Measurements from ENCODE around the gene ERAS. TPM values are rescaled to one million over a fixed set of nuclear protein-coding genes. Genes with fewer than 3 reads are reported as not detected.

Gene ERAS
- total and polyA plus RNA-seq, 2 of the 13 experiments (the other 11 are each of a cell fraction or from before 2014, with no cell fraction given): 0.21 to 0.22 TPM

- no peak for TF ChIP-seq USF2 (IDR thresholded peaks at IDR 0.05; ENCODE audit: low read depth, low read length)
- TF ChIP-seq USF2 (CRISPR knock-in tag; IDR thresholded peaks at IDR 0.05; ENCODE audit: borderline replicate concordance): no peak
- no peak for TF ChIP-seq SIX1 (CRISPR knock-in tag; IDR thresholded peaks at IDR 0.05; ENCODE audit: borderline replicate concordance)
- TF ChIP-seq ZNF839 (CRISPR knock-in tag; IDR thresholded peaks at IDR 0.05; ENCODE audit: borderline replicate concordance): no peak
- no peak for TF ChIP-seq ARID4A (CRISPR knock-in tag; IDR thresholded peaks at IDR 0.05; ENCODE audit: borderline replicate concordance)
- TF ChIP-seq POLR2A (IDR thresholded peaks at IDR 0.05; ENCODE audit: insufficient read depth in 1 of 2, low read depth in 2 of 2, low read length in 2 of 2): no peak
- TF ChIP-seq CEBPZ (IDR thresholded peaks at IDR 0.05; ENCODE audit: low read length): no peak
- TF ChIP-seq ZUFSP (CRISPR knock-in tag; IDR thresholded peaks at IDR 0.05; ENCODE audit: borderline replicate concordance): no peak
- no peak for TF ChIP-seq TGIF2 (CRISPR knock-in tag; IDR thresholded peaks at IDR 0.05)
Observed at GRCh38 chrX:48787505-48788443, 38.5 kb upstream of the ERAS start (continued).

All from HepG2 (cell line).